ENCODE results near the gene LRRFIP1. TPM values are rescaled to one million over a fixed set of nuclear protein-coding genes. Genes with fewer than 3 reads are reported as not detected.

The LRRFIP1 gene, protein sequence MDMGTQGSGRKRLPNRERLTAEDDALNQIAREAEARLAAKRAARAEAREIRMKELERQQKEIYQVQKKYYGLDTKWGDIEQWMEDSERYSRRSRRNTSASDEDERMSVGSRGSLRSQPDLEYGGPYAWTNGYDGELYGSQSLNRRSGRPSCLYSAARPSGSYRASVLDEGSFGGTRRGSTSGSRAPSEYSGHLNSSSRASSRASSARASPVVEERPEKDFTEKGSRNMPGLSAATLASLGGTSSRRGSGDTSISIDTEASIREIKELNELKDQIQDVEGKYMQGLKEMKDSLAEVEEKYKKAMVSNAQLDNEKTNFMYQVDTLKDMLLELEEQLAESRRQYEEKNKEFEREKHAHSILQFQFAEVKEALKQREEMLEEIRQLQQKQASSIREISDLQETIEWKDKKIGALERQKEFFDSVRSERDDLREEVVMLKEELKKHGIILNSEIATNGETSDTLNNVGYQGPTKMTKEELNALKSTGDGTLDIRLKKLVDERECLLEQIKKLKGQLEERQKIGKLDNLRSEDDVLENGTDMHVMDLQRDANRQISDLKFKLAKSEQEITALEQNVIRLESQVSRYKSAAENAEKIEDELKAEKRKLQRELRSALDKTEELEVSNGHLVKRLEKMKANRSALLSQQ
- total RNA-seq, result 63.6 and 66.2 TPM in 2 replicates

DNA sequence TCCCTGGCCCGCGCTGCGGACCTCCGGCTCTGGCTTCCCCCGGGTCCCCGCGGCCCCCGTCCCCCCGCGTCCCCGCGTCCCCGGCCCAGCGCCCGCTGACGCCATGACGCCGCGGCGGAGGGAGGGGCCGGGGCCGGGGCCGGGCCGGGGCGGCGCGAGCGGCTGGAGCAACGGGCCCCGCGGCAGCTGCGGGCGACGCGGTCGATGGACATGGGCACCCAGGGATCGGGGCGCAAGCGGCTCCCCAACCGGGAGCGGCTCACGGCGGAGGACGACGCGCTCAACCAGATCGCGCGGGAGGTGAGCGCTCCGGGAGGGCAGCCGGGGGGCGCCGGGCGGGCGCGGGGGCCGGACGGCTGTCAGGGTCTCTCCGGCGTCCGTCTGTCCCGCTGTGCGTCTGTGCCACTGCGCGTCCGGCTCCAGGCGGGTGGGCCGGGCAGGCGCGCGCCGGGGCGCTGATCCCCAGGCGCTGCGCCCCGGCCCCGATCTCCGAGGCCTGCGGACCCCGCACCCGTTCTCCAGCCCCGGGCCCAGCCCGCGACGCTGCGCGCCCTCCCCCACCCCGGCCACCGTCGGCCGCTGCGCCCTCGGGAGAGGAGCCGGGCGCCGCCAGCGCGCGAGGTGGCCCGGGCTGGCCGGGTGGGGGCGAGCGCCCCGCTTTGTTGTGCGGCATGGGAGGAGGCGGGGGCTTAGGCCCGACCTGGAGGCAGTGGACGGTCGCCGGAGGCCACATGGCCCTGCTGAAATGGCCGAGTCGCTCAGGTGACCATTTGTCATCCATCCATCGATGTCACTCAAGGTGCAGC lies at the start of gene LRRFIP1:
Gene LRRFIP1, plus strand, starts transcription at position 147 of the 806 bp plus-strand sequence. Its CDS starts 58 bp downstream, at position 205.

DNA sequence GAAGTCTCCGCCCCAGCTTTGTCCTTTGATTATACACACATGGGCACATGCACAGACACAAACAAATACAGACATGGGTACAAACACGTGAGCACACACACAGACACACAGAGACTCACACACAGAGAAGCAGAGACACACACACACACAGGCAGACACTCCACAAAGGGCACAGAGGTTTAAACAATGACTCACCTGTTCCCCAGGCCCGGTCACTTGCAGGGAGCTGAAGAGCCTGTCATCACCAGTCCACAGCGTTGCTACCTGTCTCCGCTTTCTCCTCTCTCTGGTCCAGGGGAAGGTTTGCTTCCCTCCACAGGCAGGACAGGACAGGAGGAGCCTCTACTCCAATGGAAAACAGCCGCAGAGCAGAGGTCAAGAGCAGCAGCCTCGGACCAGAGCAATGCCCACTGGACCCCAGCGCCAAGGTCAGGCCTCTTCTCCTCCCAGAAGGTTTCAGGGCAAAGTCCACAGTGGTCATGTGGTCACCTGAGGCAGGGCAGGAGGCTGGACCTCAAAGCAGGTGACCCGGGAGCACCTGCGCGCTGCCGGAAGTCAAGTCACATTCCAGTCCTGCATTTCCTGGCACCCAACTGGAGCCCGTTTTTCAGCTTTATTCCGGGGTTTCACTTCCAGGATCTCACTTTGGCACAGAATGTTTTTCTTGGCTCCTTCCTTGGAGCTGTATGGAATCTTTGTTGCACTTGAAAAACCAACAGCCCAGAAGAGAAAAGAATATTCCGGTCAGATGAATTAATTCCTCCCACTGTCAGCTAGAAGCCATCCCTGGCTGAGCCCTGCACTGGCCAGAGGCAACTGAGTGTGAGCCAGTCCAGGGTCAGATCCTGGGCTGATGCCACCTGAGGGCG lies 36.9 kb upstream of the LRRFIP1 start, which contains the start of gene RAB17:
Gene RAB17, minus strand, starts transcription at position 463 of the 869 bp plus-strand sequence. CDS start 4,580 bp downstream, outside the sequence.

DNA sequence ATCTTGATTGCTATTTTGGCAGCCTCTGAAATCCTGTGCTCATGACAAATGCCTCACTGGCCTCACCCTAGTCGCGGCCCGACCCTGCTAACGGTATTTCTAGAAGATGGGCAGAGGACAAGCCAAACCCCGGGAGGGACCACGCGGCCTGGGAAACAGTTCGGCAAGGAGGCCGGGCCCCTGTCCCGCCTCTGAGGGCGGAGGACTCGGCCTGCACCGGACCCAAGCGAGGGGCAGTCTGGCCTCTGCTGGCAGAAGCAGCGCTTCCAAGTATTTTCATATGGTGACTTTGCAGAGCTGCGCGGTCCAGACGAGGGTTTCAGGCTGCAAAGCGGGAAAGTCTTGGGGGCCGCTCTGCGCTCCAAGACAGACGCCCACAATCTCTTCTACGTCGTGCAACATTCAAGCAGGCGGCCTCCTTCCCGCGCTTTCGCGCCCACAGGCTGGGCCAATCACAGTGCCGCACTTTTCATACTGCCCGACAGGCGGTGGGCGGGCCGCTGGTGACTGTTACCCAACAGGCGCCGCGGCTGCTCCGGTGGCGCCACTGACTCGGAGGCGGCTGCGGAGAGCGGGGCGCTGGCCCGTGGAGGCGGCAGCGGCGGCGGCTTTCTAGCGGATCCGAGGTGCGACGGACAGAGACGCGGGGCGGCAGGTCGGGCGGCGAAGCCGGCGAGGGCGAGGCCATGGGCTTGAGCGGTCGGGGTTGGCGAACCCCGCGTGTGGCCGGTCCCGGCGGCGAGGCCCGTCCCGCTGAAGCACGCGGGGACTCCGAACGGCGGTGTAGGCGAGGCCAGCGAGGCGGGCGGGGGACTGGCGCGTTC lies 171.1 kb downstream of the LRRFIP1 start, which contains the start of gene RBM44:
Gene RBM44, plus strand, starts transcription at position 544 of the 824 bp plus-strand sequence. CDS start 14,831 bp downstream, outside the sequence.

Other genes starting within 250 kb of the LRRFIP1 start
- gene COL6A3, start 213.4 kb upstream of the LRRFIP1 start, total RNA-seq, result 1,743 and 2,116 TPM in 2 replicates
- gene MLPH, start 140.3 kb upstream of the LRRFIP1 start, total RNA-seq, result 0.65 and 3.8 TPM in 2 replicates
- gene PRLH, start 61.0 kb upstream of the LRRFIP1 start, total RNA-seq, result not detected in 2 replicates
- 0.11 and 0.52 TPM in 2 replicates for gene RAB17, start 36.9 kb upstream of the LRRFIP1 start, total RNA-seq
- gene RBM44, start 171.2 kb downstream of the LRRFIP1 start, total RNA-seq, result 0.65 and 1.6 TPM in 2 replicates
- gene RAMP1, start 232.0 kb downstream of the LRRFIP1 start, total RNA-seq, result 6.8 TPM in 2 replicates

All from articular chondrocyte of knee joint (primary cell).